Activated T-cell treated with anti-CD3 and anti-CD28 coated beads for 1 hour (primary cell): ENCODE data around the gene DRC1.

Source experiments
- DNase-seq: peaks from one replicate; pipeline ENCODE4 v3.0.0-alpha.2; 2020; ENCODE audit warnings: low read depth

Gene DRC1

GRCh38 chr2:26399771-26400376, 1.8 kb upstream of the DRC1 start:
- DNase-seq, result no peak

DNA sequence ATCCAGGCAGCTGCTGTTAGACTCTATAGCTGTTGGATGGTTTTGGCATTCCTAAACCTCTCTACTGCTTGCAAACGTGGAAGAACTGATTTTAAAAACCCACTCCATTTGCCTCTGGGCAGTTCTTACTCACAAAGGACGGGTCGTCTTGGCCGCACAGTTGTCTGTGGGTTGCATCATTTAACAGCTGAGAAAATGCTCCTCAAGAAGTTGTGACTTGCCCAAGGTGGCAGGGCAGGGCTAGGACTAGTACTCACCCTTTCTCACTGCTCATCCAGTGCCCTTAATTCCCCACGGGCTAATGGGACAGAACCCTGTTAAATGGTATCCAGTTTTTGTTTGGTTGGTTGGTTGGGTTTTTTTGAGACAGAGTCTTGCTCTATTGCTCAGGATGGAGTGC, 997 bp upstream of the DRC1 start:
- no peak for DNase-seq

- no peak for DNase-seq
These were observed 5.8 kb downstream of the DRC1 start for GRCh38 chr2:26407526-26407925.

DNA sequence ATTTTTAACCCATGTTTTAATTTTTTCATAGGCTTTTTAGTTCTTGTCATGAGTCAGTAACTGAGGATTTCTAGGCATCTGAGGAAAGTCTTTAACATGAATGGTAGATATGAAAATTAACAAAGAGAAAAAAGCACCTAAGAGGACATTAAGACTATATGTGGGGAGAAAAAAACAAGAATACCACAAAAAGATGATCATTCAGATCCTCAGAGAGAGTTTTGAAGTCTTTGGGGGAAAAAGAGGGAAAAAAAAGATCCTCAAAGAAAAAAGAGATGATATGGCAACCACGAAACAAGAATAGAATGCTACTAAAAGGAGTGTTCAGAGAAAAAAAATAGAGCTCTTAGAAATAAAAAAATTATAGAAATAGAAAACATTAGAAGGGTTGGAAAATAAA, 8.1 kb downstream of the DRC1 start:
- DNase-seq, result no peak

- DNase-seq, result no peak
These were observed 9.1 kb downstream of the DRC1 start for GRCh38 chr2:26410764-26411243.

GRCh38 chr2:26411419-26411818, 9.7 kb downstream of the DRC1 start:
- DNase-seq, result no peak

DNA sequence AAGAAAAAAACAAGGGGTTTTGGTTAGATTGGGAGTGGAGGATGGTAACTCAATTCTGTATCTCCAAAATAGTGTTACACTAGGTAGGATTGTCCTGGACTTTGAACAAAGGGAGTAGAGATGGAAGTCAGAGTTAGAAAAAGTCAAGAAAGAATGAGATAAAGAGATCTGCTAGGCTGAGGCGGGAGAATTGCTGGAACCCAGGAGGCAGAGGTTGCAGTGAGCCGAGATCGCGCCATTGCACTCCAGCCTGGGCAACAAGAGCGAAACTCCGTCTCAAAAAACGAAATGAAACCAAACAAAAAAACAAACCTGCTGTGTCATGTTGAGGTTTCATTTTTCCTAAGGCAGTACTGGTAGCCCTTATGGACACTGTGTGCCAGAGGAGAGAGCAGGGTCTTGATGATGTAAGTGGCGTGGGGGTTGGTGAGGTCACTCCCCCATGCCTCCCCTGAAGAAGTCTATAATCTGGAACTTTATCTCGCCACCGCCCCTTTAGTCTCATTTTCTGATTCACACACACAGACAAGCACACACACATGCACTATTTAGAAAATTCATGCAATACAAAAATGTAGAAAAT, 10.5 kb downstream of the DRC1 start:
- no peak for DNase-seq

- DNase-seq, result no peak
These were observed 12.6 kb downstream of the DRC1 start for GRCh38 chr2:26414311-26414710.

- DNase-seq, result no peak
These were observed 20.2 kb downstream of the DRC1 start for GRCh38 chr2:26421961-26422360.

- DNase-seq, result no peak
These were observed 21.4 kb downstream of the DRC1 start for GRCh38 chr2:26422947-26423629.

GRCh38 chr2:26423750-26424149, 22.0 kb downstream of the DRC1 start:
- no peak for DNase-seq

- DNase-seq, result no peak
These were observed 22.5 kb downstream of the DRC1 start for GRCh38 chr2:26424221-26424620.

DNA sequence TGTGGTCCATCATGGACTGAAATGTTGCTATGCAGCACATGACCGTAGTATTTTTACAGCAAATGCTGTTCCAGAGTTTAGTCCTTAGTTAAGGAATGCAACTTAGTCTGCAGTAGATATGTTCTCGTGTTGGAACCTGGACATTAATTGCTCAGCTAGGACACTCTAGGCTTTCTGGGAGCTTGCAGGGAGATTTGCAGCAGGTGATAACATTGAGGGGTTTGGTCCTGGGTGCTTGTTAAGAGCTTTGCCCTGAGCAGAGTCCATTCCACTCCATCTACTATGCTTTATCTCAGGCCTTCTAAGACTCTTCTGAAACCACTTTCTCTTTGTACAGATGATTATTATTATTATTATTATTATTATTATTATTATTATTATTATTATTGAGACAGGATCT, 27.1 kb downstream of the DRC1 start:
- no peak for DNase-seq

GRCh38 chr2:26429779-26430578, 28.3 kb downstream of the DRC1 start:
- DNase-seq, result no peak

GRCh38 chr2:26430826-26431225, 29.1 kb downstream of the DRC1 start:
- no peak for DNase-seq

DNA sequence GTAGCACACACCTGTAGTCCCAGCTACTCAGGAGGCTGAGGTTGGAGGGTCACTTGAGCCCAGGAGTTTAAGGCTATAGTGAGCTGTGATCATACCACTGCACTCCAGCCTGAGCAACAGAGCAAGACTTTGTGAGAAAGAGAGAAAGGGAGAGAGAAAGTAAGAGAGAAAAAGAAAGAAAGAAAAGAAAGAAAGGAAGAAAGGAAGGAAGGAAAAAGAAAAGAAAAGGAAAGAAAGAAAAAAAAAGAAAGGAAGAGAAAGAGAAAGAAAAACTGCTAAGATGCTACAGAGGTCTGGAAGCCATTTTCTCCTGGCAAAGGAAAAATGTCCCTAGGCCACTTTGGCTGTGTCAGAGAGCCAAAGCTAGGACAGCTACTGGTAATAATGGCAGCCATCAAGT, 30.6 kb downstream of the DRC1 start:
- DNase-seq, result no peak

DNA sequence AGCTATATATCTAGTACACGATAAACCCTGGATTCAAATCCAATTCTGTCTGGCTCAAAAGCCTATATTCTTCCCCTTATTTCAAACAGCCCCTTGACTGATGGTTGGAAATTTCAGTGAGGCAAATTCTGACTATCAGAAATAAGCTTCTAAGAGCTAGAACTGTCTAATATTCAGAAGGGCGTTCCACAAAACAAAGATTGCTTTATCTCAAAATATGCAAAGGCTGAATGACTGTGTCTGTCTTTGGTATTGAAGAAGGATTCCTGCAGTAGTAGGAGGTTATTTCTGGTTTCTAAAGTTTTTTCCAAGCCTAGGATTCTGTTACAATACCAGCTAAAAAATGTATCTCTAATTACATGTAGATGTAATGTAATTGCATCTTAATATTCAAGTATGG, 31.1 kb downstream of the DRC1 start:
- no peak for DNase-seq

- DNase-seq, result no peak
These were observed 33.4 kb downstream of the DRC1 start for GRCh38 chr2:26435106-26435505.

- no peak for DNase-seq
These were observed 36.8 kb downstream of the DRC1 start for GRCh38 chr2:26438526-26438925.

DNA sequence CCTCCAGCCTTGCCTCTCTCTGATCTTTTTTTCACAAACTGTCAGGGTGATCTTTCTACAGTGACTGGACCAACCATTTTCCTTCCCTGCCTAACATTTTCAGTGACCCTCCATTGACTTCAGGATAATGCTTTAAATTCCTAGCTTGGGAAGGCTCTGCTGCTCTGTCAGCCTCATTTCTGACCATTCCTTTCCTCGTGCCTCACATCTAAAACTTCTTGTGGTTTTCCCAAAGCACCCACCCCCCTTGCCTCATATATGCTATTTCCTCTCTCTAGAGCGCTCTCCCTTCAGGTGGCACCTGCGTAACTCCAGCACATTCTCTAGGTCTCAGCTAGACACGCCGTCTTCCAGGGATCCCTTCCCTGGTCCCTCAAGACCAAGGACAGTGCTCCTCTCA, 37.2 kb downstream of the DRC1 start:
- DNase-seq, result no peak

DNA sequence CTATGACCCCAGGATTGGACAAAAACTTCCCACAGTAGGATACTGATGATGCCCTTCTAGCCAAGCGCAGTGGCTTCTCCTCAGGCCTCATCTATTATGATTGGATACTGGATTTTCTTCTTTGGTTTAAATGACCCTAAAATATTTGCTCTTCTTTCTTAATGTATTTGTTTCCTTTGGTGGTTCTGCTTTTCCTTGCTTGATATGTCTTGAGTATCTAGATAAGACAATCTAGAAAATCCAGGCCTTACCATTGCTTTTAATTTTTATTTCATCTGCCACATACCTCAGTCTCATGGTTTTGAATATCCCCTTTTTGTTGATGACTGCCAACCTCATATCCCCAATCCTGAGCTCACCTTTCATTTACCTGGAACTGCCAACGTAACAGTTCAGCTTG, 40.6 kb downstream of the DRC1 start:
- no peak for DNase-seq

DNA sequence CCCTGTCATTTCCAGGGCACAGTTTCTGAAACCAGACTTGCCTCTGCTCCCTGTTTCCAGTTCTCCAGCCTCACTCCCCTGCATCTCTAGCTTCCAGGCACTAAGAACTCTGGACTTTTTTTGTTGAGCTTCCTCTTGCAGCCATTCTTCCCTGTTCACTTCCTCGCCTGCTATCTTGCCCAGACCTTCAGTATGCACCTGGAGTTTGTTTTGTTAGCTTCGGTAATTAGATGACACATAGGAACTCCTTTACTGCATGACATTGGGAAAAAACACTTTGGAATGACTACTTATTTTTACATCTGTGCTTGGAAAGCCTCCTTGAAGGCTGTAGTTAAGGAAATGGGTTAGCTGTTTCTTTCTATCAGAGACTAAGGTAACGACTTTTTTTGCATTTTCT, 41.0 kb downstream of the DRC1 start:
- no peak for DNase-seq

DNA sequence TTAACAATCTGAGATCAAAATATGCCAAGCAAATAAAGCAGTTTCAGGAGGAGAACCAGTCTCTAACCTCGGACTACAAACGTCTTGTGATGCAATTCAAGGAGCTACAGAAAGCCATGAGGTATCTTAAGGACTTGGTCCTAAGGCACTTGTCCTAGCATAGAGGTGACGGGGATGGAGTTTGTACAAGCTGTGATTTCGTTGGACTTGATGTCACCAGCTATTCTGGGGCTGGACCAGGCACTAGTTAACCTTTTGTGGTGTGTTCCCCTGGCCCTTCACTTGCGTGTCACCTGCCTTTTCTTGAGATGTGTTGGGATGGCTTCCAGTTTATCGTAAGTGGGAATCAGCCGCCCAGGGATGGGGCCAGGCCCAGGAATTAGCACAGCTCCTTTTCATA, 42.5 kb downstream of the DRC1 start:
- DNase-seq, result no peak
